Measurements from ENCODE around the gene TBPL1.

DNA sequence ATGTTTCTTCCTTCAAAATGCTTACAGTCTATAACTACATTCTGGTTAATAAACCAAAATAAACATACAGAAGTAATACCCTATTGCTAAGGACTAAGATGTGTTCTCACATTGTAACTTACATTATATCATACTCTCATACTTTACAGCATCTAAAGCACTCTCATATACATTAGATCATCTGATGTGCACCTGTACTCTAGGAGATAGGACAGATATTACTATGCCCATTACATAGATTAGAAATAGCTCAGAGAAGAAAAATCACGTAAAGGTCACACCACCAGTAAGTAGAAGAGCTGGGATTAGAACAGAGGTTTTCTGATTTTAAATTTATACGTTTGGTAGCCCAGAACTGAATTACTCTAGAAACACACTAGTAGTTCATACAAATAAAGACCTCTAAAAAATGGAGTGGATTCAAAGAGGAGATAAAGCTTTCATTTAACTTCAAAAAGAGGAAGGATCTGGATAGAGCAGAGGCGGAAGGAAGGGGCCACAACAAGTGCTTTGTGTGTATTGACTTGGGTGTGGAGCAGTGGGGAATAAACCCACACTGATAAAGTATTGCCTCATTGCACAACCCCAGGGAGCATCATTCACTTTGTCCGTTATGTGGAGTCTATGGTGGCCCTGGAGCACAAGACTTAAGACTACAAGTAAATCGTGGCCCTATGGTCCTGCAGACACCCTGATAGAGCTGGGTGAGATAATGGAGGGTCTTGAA is 68.5 kb downstream of the TBPL1 start:
- no peak for TF ChIP-seq POLR2A (IDR thresholded peaks at IDR 0.05; ENCODE audit: low read depth, low read length)
- TF ChIP-seq POLR2AphosphoS5 (IDR thresholded peaks at IDR 0.05; ENCODE audit: low read depth, low read length): no peak
- no peak for TF ChIP-seq TAF1 (IDR thresholded peaks at IDR 0.05; ENCODE audit: low read depth, low read length)
- no peak for TF ChIP-seq PAX5 (IDR thresholded peaks at IDR 0.05; ENCODE audit: insufficient read depth, low read length, severe bottlenecking)
- TF ChIP-seq SPI1 (IDR thresholded peaks at IDR 0.05; ENCODE audit: low read depth, low read length): no peak

All from GM12891 (cell line).